ENCODE data around the gene IL17A.
"Not testable (repeated sequence)": the region's sequence is repeated elsewhere in the genome, so short reads cannot be mapped to it uniquely, and the experiment has no call there.

Gene IL17A

DNA sequence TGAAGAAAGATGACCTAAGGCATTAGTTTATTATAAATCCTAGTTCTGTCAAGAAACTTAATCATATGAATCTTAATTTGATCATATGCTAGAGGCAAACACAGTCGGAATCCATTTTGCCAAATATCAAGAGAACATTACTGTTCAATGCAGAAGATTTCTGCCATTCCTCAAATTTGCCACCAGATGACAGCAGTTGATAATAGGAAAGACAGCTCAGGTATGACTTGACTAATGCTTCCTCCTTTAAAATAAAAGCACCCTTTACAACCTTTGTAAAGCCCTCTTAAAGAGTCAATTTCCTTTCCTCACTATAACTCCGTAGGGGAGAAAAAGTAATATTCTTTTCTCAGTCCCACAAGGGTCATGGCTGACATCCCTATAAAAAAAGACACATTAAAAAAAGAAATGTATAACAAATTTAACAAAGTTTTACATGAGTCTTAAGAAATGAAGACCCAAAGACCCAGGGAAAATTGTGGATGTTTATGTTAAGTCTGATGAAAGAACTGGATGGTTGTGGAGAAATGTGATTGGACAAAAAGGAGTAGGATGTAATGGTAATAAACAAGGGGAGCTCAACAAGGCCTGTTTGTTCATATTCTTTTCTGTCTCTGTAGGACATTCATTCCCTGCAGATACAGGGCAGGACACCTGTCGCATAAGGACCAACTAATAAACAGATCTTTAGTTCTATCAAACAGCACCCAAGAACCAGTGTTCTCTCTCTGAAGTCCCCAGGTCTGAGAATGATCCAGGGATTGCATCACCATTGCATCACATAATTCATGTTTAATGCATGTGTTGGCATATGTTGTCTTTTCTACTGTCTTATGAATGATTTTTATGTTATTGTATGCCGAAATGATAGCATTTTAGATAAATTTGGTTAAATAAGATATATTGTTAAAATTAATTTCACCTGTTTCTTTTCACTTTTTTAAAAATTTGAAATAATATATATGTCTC is 23.0 kb upstream of the IL17A start:
- TF ChIP-seq CTCF (IDR thresholded peaks at IDR 0.05; ENCODE audit: low read depth, low read length): peak; percentile 46
- DNase-seq (ENCODE audit: low read depth, low spot score): peak; percentile 4
- in situ Hi-C loops (cut with HindIII; ENCODE audit: low sequenced_read_pairs): no loop called here
- no peak overlapping the region for H3K4me3 ChIP-seq (ENCODE audit: low read depth, low read length)

GRCh38 chr6:52164319-52165094 is 21.7 kb upstream of the IL17A start:
- H3K4me3 ChIP-seq (ENCODE audit: low read depth, low read length): no peak overlapping the region
- DNase-seq (ENCODE audit: low read depth, low spot score): no peak
- TF ChIP-seq CTCF (IDR thresholded peaks at IDR 0.05; ENCODE audit: low read depth, low read length): no peak
- in situ Hi-C loops (cut with HindIII; ENCODE audit: low sequenced_read_pairs): no loop called here

DNA sequence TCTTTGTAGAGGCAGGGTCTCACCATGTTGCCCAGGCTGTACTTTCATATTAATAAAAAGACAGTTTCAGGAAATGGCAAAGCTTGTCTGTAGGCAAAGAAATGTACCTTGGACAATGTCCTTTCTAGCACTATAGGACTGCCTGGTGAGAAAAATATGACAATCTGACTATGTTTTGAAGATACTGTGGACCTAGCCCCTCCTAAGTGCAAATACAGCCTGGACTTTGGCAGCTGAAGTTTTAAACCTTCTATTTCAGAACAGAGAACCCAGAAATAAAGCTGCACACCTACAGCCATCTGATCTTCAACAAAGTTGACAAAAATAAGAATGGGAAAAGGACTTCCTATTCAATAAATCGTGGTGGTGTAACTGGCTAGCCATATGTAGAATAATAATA is 18.9 kb upstream of the IL17A start:
- H3K4me3 ChIP-seq (ENCODE audit: low read depth, low read length): no peak overlapping the region
- no peak for TF ChIP-seq CTCF (IDR thresholded peaks at IDR 0.05; ENCODE audit: low read depth, low read length)
- DNase-seq (ENCODE audit: low read depth, low spot score): no peak
- in situ Hi-C loops (cut with HindIII; ENCODE audit: low sequenced_read_pairs): no loop called here

- in situ Hi-C loops (cut with HindIII; ENCODE audit: low sequenced_read_pairs); DNase-seq (ENCODE audit: low read depth, low spot score): not testable (repeated sequence)
Measured at GRCh38 chr6:52168351-52168750, 17.8 kb upstream of the IL17A start.

GRCh38 chr6:52174118-52174517 is 12.1 kb upstream of the IL17A start:
- H3K4me3 ChIP-seq (ENCODE audit: low read depth, low read length): no peak overlapping the region
- TF ChIP-seq CTCF (IDR thresholded peaks at IDR 0.05; ENCODE audit: low read depth, low read length): no peak
- in situ Hi-C loops (cut with HindIII; ENCODE audit: low sequenced_read_pairs): no loop called here
- DNase-seq (ENCODE audit: low read depth, low spot score): no peak

More at GRCh38 chr6:52168351-52168750, 17.8 kb upstream of the IL17A start:
- not testable (repeated sequence) for H3K4me3 ChIP-seq (ENCODE audit: low read depth, low read length)

DNA sequence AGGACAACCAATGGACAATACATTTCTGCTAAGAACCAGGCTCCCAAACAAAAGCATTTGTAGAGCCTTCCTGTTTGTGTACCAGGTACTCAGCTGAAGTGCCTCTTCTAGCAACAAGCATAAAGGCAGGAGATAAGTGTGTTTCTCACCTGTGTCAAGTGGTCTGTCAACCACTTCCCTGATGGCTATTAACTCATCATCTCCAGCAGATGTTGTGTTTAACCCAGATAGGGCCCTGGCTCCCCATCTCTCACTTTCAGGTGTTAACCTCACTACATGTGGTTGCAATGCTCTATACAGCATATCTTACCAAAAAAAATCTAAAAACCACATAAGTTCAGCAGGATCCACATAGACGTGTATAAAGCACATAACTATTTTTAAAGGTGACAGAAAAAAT is 9.6 kb upstream of the IL17A start:
- no peak overlapping the region for H3K4me3 ChIP-seq (ENCODE audit: low read depth, low read length)
- DNase-seq (ENCODE audit: low read depth, low spot score): no peak
- no peak for TF ChIP-seq CTCF (IDR thresholded peaks at IDR 0.05; ENCODE audit: low read depth, low read length)
- in situ Hi-C loops (cut with HindIII; ENCODE audit: low sequenced_read_pairs): no loop called here

DNA sequence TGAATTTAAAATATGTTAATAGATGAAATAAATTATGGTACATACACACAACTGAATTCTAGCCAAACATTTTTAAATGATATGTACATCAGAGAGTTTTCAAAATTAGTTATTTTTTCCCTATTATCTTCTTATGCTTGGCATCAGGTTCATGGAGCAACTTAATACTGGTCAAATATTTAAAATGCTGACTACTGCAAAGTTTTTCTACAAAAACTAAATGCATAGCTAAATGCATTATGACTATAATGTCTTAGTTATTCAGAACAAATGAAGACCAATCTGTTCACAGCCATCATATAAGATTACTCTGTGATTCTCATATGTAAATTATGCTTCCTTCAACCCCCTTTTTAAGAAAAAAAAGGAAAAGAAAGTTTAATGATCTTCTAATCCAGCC is 8.2 kb upstream of the IL17A start:
- no peak overlapping the region for H3K4me3 ChIP-seq (ENCODE audit: low read depth, low read length)
- no peak for TF ChIP-seq CTCF (IDR thresholded peaks at IDR 0.05; ENCODE audit: low read depth, low read length)
- in situ Hi-C loops (cut with HindIII; ENCODE audit: low sequenced_read_pairs): no loop called here
- no peak for DNase-seq (ENCODE audit: low read depth, low spot score)
